ENCODE data around the gene ECSCR. TPM values are rescaled to one million over a fixed set of nuclear protein-coding genes. Genes with fewer than 3 reads are reported as not detected.

The ECSCR gene
- total RNA-seq, 3 donors from 2014 or later (not counting 1 experiment from before 2014, with no cell fraction given) = 0.48 TPM; not detected in 2

GRCh38 chr5:139417214-139417613 lies 45.3 kb downstream of the ECSCR start:
- H3K4me1 Mint-ChIP-seq = peaks cover 2 to 3% of the 10 kb centered on the region in 2 donors
- Histone ChIP-seq H3K4me1 (ENCODE audit: control insufficient read depth, insufficient read depth, low read length) (no peaks in the 10 kb centered on the region), H3K27ac (ENCODE audit: low read length) (no peak overlapping the region), H3K27me3 (ENCODE audit: control insufficient read depth, insufficient read depth, low read length) (no peaks in the 10 kb centered on the region), H3K36me3 (ENCODE audit: control insufficient read depth, insufficient read depth, low read length) (no peaks in the 10 kb centered on the region), H3K4me3 (ENCODE audit: low read length) (no peak overlapping the region), H3K9me3 (ENCODE audit: control insufficient read depth, insufficient read depth, low read length) (no peaks in the 10 kb centered on the region)
- no peaks in the 10 kb centered on the region for H3K36me3 Mint-ChIP-seq
- no peak for ATAC-seq
- WGBS (ENCODE audit: insufficient coverage) = 43% methylated on average over 4 of the region's 4 CpGs
- no peak for DNase-seq
- no peaks in the 10 kb centered on the region for H3K27me3 Mint-ChIP-seq (ENCODE audit: low read depth in 2 of 2)
- H3K27ac Mint-ChIP-seq = no peak overlapping the region
- intact Hi-C loops (cut with micrococcal nuclease) = no loop called here
- no peaks in the 10 kb centered on the region for H3K9me3 Mint-ChIP-seq
- no peak overlapping the region for H3K4me3 Mint-ChIP-seq
- TF ChIP-seq CTCF (IDR thresholded peaks at IDR 0.05) = no peak

- 89% methylated on average over 9 of the region's 9 CpGs for WGBS (ENCODE audit: insufficient coverage)
- H3K27me3 Mint-ChIP-seq (ENCODE audit: low read depth in 2 of 2) = no peaks in the 10 kb centered on the region
- no peaks in the 10 kb centered on the region for H3K36me3 Mint-ChIP-seq
- intact Hi-C loops (cut with micrococcal nuclease) = no loop called here
- no peak overlapping the region for H3K27ac ChIP-seq (ENCODE audit: low read length)
- H3K4me3 ChIP-seq (ENCODE audit: low read length) = no peak overlapping the region
- no peaks in the 10 kb centered on the region for H3K9me3 Mint-ChIP-seq
- H3K4me3 Mint-ChIP-seq = no peak overlapping the region
- TF ChIP-seq CTCF (IDR thresholded peaks at IDR 0.05) = no peak
- no peak for ATAC-seq
- H3K27ac Mint-ChIP-seq = no peak overlapping the region
- no peaks in the 10 kb centered on the region for H3K4me1 Mint-ChIP-seq
- no peaks in the 10 kb centered on the region for H3K9me3 ChIP-seq (ENCODE audit: control insufficient read depth, insufficient read depth, low read length)
- H3K4me1 ChIP-seq (ENCODE audit: control insufficient read depth, insufficient read depth, low read length) = no peaks in the 10 kb centered on the region
- H3K27me3 ChIP-seq (ENCODE audit: control insufficient read depth, insufficient read depth, low read length) = no peaks in the 10 kb centered on the region
- DNase-seq = no peak
- H3K36me3 ChIP-seq (ENCODE audit: control insufficient read depth, insufficient read depth, low read length) = no peaks in the 10 kb centered on the region
Observed at GRCh38 chr5:139416651-139417050, 45.9 kb downstream of the ECSCR start.

GRCh38 chr5:139415869-139416268 lies 46.7 kb downstream of the ECSCR start:
- no peaks in the 10 kb centered on the region for H3K4me1 Mint-ChIP-seq
- no peaks in the 10 kb centered on the region for H3K27me3 Mint-ChIP-seq (ENCODE audit: low read depth in 2 of 2)
- intact Hi-C loops (cut with micrococcal nuclease) = no loop called here
- H3K36me3 Mint-ChIP-seq = no peaks in the 10 kb centered on the region
- DNase-seq (no peak), ATAC-seq (no peak)
- no peaks in the 10 kb centered on the region for H3K4me1 ChIP-seq (ENCODE audit: control insufficient read depth, insufficient read depth, low read length)
- H3K4me3 Mint-ChIP-seq = no peak overlapping the region
- H3K36me3 ChIP-seq (ENCODE audit: control insufficient read depth, insufficient read depth, low read length) = no peaks in the 10 kb centered on the region
- TF ChIP-seq CTCF (IDR thresholded peaks at IDR 0.05) = no peak
- H3K27ac ChIP-seq (ENCODE audit: low read length) = no peak overlapping the region
- H3K9me3 Mint-ChIP-seq = no peaks in the 10 kb centered on the region
- H3K9me3 ChIP-seq (ENCODE audit: control insufficient read depth, insufficient read depth, low read length) = no peaks in the 10 kb centered on the region
- no peak overlapping the region for H3K27ac Mint-ChIP-seq
- no peak overlapping the region for H3K4me3 ChIP-seq (ENCODE audit: low read length)
- H3K27me3 ChIP-seq (ENCODE audit: control insufficient read depth, insufficient read depth, low read length) = no peaks in the 10 kb centered on the region

- no peak for ATAC-seq
- Histone ChIP-seq H3K4me3 (ENCODE audit: low read length) (no peak overlapping the region), H3K4me1 (ENCODE audit: control insufficient read depth, insufficient read depth, low read length) (no peaks in the 10 kb centered on the region), H3K27me3 (ENCODE audit: control insufficient read depth, insufficient read depth, low read length) (no peaks in the 10 kb centered on the region), H3K9me3 (ENCODE audit: control insufficient read depth, insufficient read depth, low read length) (no peaks in the 10 kb centered on the region), H3K36me3 (ENCODE audit: control insufficient read depth, insufficient read depth, low read length) (no peaks in the 10 kb centered on the region), H3K27ac (ENCODE audit: low read length) (no peak overlapping the region)
- no peaks in the 10 kb centered on the region for H3K36me3 Mint-ChIP-seq
- H3K4me3 Mint-ChIP-seq = no peak overlapping the region
- intact Hi-C loops (cut with micrococcal nuclease) = no loop called here
- no peak for TF ChIP-seq CTCF (IDR thresholded peaks at IDR 0.05)
- no peak for DNase-seq
- H3K27me3 Mint-ChIP-seq (ENCODE audit: low read depth in 2 of 2) = no peaks in the 10 kb centered on the region
- no peaks in the 10 kb centered on the region for H3K9me3 Mint-ChIP-seq
- no peaks in the 10 kb centered on the region for H3K4me1 Mint-ChIP-seq
- 85% methylated on average over 8 of the region's 8 CpGs for WGBS (ENCODE audit: insufficient coverage)
- no peak overlapping the region for H3K27ac Mint-ChIP-seq
Observed at GRCh38 chr5:139415221-139415861, 47.2 kb downstream of the ECSCR start.
